Central memory CD8-positive, alpha-beta T cell (primary cell): ENCODE data around the gene SF3B4.
"Not testable (repeated sequence)": the region's sequence is repeated elsewhere in the genome, so short reads cannot be mapped to it uniquely, and the experiment has no call there.

Source experiments
- ATAC-seq: fragments of 150-1000 bp; cut with Tn5 transposase; replicated peaks from 2 replicates; pipeline ENCODE4 v1.10.0; 2022; ENCODE audit warnings: mild to moderate bottlenecking, moderate FRiP score, moderate number of reproducible peaks; ENCODE audit not compliant: poor library complexity, severe bottlenecking; ENCODE audit errors: extremely low read depth
- DNase-seq, 2 donors: peaks; one replicate each; pipeline ENCODE4 v3.0.0; 2021; ENCODE audit warnings: low spot score in 2 of 2
- H3K27ac Mint-ChIP-seq: one replicate; pipeline ENCODE4 v1.8.0; 2022; ENCODE audit warnings: low read depth, mild to moderate bottlenecking, moderate library complexity, mixed read lengths
- H3K27me3 Mint-ChIP-seq: one replicate; pipeline ENCODE4 v1.8.0; 2022; ENCODE audit warnings: mixed read lengths
- H3K36me3 Mint-ChIP-seq: one replicate; pipeline ENCODE4 v1.8.0; 2022; ENCODE audit warnings: mild to moderate bottlenecking, moderate library complexity, mixed read lengths; ENCODE audit not compliant: insufficient read depth
- H3K4me1 Mint-ChIP-seq: one replicate; pipeline ENCODE4 v1.8.0; 2022; ENCODE audit warnings: mixed read lengths
- H3K4me3 Mint-ChIP-seq: one replicate; pipeline ENCODE4 v1.8.0; 2022; ENCODE audit warnings: mild to moderate bottlenecking, moderate library complexity, mixed read lengths
- H3K9me3 Mint-ChIP-seq: one replicate; pipeline ENCODE4 v1.8.0; 2022; ENCODE audit warnings: mixed read lengths

The SF3B4 gene

GRCh38 chr1:149927563-149928400 is at the start of gene SF3B4:
Gene SF3B4, minus strand, starts transcription at chr1:149927803. Its CDS starts 44 bp downstream, at chr1:149927759.
- Mint-ChIP-seq H3K4me1 (peaks cover 49% of the 10 kb centered on the region), H3K36me3 (peaks cover 30% of the 10 kb centered on the region), H3K4me3 (peak within 1 kb of the TSS; percentile 96), H3K27ac (peak within 1 kb of the TSS; percentile 93), H3K27me3 (peaks cover 16% of the 10 kb centered on the region), H3K9me3 (no peaks in the 10 kb centered on the region)
- peak; percentile 94 for ATAC-seq
- DNase-seq = peak; percentile 88 to 94

GRCh38 chr1:149977345-149977744 is 49.7 kb upstream of the SF3B4 start:
- H3K4me1 Mint-ChIP-seq = no peaks in the 10 kb centered on the region
- no peak for DNase-seq
- H3K36me3 Mint-ChIP-seq = peaks cover 16% of the 10 kb centered on the region
- ATAC-seq = no peak
- no peak overlapping the region for H3K27ac Mint-ChIP-seq
- no peaks in the 10 kb centered on the region for H3K27me3 Mint-ChIP-seq
- H3K4me3 Mint-ChIP-seq = no peak overlapping the region
- no peaks in the 10 kb centered on the region for H3K9me3 Mint-ChIP-seq

DNA sequence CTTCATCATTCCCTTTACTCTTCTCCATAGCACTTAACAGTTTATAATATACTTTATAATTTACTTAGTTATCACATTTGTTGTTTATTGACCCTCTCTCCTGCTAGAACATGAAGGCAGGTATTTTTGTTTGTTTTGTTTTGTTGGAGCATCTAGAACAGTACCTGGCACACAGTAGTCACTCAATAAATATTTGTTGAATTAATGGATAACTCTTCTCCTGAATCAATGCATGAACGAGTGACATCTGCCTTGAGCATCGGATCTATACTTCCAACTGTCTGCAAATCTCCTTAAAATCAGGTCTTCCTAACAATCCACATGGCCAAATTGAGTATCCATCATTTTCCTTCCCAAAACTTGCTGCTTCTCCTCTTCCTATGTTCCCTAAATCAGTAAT is 44.9 kb upstream of the SF3B4 start:
- ATAC-seq (no peak), DNase-seq (no peak)
- no peaks in the 10 kb centered on the region for H3K9me3 Mint-ChIP-seq
- no peaks in the 10 kb centered on the region for H3K4me1 Mint-ChIP-seq
- no peak overlapping the region for H3K4me3 Mint-ChIP-seq
- peak overlapping the region; percentile 63 for H3K27ac Mint-ChIP-seq
- no peaks in the 10 kb centered on the region for H3K27me3 Mint-ChIP-seq
- peaks cover 19% of the 10 kb centered on the region for H3K36me3 Mint-ChIP-seq

DNA sequence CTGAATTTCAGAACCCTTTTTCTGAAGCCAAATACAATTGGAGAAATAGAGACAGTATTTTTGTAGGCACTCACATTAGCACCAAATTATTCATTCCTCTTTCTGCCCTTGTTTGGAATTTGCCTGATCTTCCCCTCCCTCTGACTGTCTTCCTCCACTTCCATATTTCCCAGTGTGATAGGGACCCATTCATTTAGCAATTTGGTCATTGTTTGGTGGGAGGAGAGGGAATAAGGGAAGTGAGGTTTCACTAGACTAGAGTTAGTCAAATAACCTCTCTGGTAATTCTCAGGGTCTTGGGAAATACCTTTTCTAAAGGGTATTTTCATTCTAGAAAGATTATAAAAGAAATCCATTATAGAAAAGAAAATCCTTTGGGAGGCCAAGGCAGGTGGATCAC is 40.0 kb upstream of the SF3B4 start:
- no peaks in the 10 kb centered on the region for H3K4me1 Mint-ChIP-seq
- ATAC-seq = no peak
- no peaks in the 10 kb centered on the region for H3K27me3 Mint-ChIP-seq

DNA sequence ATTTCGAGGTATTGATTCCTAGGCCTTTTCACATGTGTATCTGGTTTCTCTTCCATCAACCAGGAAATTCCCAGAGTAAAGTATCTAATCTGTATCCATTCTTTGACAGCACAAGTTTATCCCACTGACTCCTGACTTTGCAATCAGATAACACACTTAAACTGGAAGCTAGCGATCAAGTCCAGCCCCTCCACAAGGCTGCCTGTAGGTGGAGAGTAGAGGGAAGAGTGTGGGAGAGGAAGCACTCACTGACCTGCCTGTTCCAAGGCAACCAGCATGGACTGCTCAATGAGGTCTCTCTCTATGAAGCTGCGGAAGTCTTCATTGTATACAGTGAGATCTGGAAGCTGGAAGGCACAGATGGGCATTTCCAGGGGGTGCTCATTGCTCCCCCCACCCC is 39.4 kb upstream of the SF3B4 start:
- ATAC-seq (no peak), DNase-seq (no peak)
- Mint-ChIP-seq H3K36me3 (peaks cover 16% of the 10 kb centered on the region), H3K27ac (no peak overlapping the region), H3K9me3 (no peaks in the 10 kb centered on the region), H3K4me3 (no peak overlapping the region), H3K27me3 (no peaks in the 10 kb centered on the region), H3K4me1 (peaks cover 4% of the 10 kb centered on the region)

More for the DNA sequence above, 40.0 kb upstream of the SF3B4 start:
- Mint-ChIP-seq H3K9me3 (no peaks in the 10 kb centered on the region), H3K36me3 (peaks cover 19% of the 10 kb centered on the region), H3K4me3 (no peak overlapping the region), H3K27ac (no peak overlapping the region)
- DNase-seq = no peak

GRCh38 chr1:149966405-149966804 is 38.8 kb upstream of the SF3B4 start:
- ATAC-seq = no peak
- no peaks in the 10 kb centered on the region for H3K9me3 Mint-ChIP-seq
- H3K27me3 Mint-ChIP-seq = no peaks in the 10 kb centered on the region
- H3K4me1 Mint-ChIP-seq = peaks cover 10% of the 10 kb centered on the region
- H3K4me3 Mint-ChIP-seq = no peak overlapping the region
- DNase-seq = no peak
- peaks cover 16% of the 10 kb centered on the region for H3K36me3 Mint-ChIP-seq
- no peak overlapping the region for H3K27ac Mint-ChIP-seq

- H3K27me3 Mint-ChIP-seq = no peaks in the 10 kb centered on the region
- H3K36me3 Mint-ChIP-seq = peaks cover 20% of the 10 kb centered on the region
- peaks cover 11% of the 10 kb centered on the region for H3K4me1 Mint-ChIP-seq
- H3K9me3 Mint-ChIP-seq = no peaks in the 10 kb centered on the region
- no peak overlapping the region for H3K27ac Mint-ChIP-seq
- H3K4me3 Mint-ChIP-seq = no peak overlapping the region
- ATAC-seq (no peak), DNase-seq (no peak)
Measured at GRCh38 chr1:149965440-149965839, 37.8 kb upstream of the SF3B4 start.

DNA sequence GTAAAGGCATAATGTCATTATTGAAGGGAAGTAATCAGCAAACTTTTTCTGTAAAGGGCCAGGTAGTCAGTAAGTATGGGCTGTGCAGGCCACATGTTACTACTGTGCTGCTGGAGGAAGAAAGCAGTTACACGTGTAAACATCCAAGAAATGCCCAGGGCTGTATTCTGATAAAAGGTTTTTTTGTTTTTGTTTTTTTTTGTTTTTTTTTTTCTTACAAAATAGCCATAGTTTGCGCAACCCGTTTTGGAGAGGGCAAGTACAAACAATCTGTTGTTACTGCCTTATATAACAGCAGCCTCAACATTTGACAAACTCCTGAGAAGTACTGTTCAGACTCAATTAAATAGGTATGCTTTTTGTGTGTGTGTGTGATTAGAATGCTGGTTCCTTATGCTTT is 35.8 kb upstream of the SF3B4 start:
- no peaks in the 10 kb centered on the region for H3K27me3 Mint-ChIP-seq
- no peaks in the 10 kb centered on the region for H3K9me3 Mint-ChIP-seq
- peak overlapping the region; percentile 82 for H3K27ac Mint-ChIP-seq
- ATAC-seq = no peak
- H3K4me1 Mint-ChIP-seq = peaks cover 11% of the 10 kb centered on the region
- peaks cover 23% of the 10 kb centered on the region for H3K36me3 Mint-ChIP-seq
- no peak overlapping the region for H3K4me3 Mint-ChIP-seq
- no peak for DNase-seq

DNA sequence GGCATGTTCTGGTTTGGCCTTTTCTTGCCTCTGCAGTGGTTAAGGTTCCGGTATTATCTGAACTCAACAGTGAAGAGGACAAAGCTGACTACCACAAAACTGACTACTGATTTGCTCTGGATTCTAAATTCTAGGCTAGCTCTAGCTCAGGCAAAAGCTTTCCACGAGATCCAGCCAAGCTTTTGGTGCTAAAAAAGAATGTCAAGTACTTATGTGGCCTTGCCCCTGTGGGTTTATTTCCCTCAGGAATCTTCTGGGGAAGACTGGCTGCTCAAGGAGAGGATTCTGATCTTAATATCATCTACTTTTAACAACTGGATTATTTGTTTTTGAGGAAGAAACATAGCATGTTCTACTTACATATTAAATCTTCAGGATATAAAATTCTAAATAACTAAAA is 35.1 kb upstream of the SF3B4 start:
- DNase-seq = no peak
- no peak overlapping the region for H3K4me3 Mint-ChIP-seq
- no peaks in the 10 kb centered on the region for H3K27me3 Mint-ChIP-seq
- H3K9me3 Mint-ChIP-seq = no peaks in the 10 kb centered on the region
- H3K27ac Mint-ChIP-seq = peak overlapping the region; percentile 82
- no peak for ATAC-seq
- peaks cover 23% of the 10 kb centered on the region for H3K36me3 Mint-ChIP-seq
- H3K4me1 Mint-ChIP-seq = peaks cover 11% of the 10 kb centered on the region

DNA sequence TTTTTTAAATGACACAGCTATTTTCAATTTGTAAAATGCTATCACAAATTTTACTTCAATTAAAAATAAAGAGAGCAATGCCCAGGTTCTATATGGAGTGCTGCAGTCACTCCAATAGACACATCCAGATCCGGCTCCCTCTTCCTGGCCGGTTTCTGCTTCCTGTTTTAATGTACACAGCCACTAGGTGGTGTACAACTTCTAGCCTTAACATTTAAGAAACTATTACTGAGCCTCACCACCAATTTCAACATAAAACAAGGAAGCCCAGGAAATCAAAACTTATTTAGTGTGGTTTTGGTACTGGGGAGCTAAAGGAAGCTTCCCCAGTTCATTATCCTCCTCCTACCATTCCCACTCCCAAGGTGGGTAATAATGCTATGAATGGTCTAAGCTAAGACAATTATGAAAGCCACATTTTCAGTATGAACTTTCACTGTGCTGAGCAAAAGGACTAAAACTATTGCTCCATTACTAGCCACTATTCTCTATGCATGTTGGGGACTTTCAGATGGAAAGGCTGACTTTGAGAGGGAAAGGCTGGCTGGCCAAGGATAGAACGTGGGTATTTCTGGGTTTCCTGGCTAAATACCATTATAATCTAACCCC is 34.5 kb upstream of the SF3B4 start:
- H3K36me3 Mint-ChIP-seq = peaks cover 23% of the 10 kb centered on the region
- H3K27me3 Mint-ChIP-seq = no peaks in the 10 kb centered on the region
- no peaks in the 10 kb centered on the region for H3K9me3 Mint-ChIP-seq
- H3K27ac Mint-ChIP-seq = peak overlapping the region; percentile 13
- no peak overlapping the region for H3K4me3 Mint-ChIP-seq
- DNase-seq (peak in 1 of 2 donors; percentile 26), ATAC-seq (no peak)
- peaks cover 11% of the 10 kb centered on the region for H3K4me1 Mint-ChIP-seq

DNA sequence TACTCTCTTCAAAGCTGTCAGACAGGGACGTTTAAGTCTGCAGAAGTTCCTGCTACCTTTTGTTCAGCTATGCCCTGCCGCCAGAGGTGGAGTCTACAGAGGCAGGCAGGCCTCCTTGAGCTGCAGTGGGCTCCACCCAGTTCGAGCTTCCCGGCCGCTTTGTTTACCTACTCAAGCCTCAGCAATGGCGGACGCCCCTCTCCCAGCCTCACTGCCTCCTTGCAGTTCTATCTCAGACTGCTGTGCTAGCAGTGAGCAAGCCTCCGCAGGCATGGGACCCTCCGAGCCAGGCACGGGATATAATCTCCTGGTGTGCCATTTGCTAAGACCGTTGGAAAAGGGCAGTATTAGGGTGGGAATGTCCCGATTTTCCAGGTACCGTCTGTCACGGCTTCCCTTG is 29.9 kb upstream of the SF3B4 start:
- not testable (repeated sequence) for H3K27ac Mint-ChIP-seq, H3K4me3 Mint-ChIP-seq, DNase-seq, ATAC-seq, H3K9me3 Mint-ChIP-seq, H3K27me3 Mint-ChIP-seq
- Mint-ChIP-seq H3K4me1 (peaks cover 11% of the 10 kb centered on the region), H3K36me3 (peaks cover 20% of the 10 kb centered on the region)

- Mint-ChIP-seq H3K27me3 (no peaks in the 10 kb centered on the region), H3K27ac (no peak overlapping the region), H3K9me3 (no peaks in the 10 kb centered on the region), H3K4me1 (no peaks in the 10 kb centered on the region), H3K36me3 (peaks cover 30% of the 10 kb centered on the region), H3K4me3 (no peak overlapping the region)
- ATAC-seq = no peak
- DNase-seq = no peak
Measured at GRCh38 chr1:149949911-149950310, 22.3 kb upstream of the SF3B4 start.

GRCh38 chr1:149945206-149945605 is 17.6 kb upstream of the SF3B4 start:
- DNase-seq = no peak
- no peak for ATAC-seq
- no peaks in the 10 kb centered on the region for H3K4me1 Mint-ChIP-seq
- no peaks in the 10 kb centered on the region for H3K27me3 Mint-ChIP-seq
- H3K36me3 Mint-ChIP-seq = peaks cover 23% of the 10 kb centered on the region
- no peak overlapping the region for H3K27ac Mint-ChIP-seq
- no peak overlapping the region for H3K4me3 Mint-ChIP-seq
- no peaks in the 10 kb centered on the region for H3K9me3 Mint-ChIP-seq
